Measurements from ENCODE around the gene TACR2. TPM values are rescaled to one million over a fixed set of nuclear protein-coding genes. Genes with fewer than 3 reads are reported as not detected.

Gene TACR2
- total RNA-seq, 1 experiment from 2014 or later = 0.26 TPM

- intact Hi-C loops (cut with micrococcal nuclease; ENCODE audit: unreplicated experiment) = loop anchor here (10.0 kb wide), 1 partner anchor 129 kb away; no protein-coding TSS in a partner anchor
These were observed 22.7 kb downstream of the TACR2 start for GRCh38 chr10:69394020-69394419.

DNA sequence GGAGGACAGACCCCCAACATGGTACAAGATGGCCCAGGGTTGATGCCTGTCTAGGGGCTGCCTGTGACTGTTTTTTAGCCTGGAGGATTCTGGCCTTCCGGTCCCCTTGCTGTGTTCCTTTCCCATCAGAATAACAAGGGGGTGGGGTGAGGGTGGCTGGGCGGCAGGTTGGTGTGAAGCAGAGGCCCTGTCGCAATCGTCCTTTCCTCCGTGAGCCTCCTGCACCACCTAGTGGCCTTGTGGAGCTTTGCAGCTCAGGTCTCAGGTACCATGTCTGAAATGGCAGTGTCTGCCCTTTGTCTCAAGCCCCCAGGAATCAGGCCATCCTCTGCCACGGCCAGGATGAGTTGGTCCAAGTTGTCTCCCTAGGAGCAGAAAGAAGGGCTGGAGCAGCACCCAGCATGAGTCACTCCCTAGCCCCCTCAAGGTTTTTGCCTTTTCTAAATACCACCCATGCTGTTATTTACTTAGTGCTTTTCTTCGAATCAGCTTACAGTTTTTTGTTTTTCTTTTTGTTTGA is 24.2 kb downstream of the TACR2 start:
- H3K4me1 Mint-ChIP-seq (ENCODE audit: low read depth, unreplicated experiment) = peaks cover 16% of the 10 kb centered on the region
- peak; percentile 97 for TF ChIP-seq CTCF (IDR thresholded peaks at IDR 0.05; ENCODE audit: unreplicated experiment)
- no peaks in the 10 kb centered on the region for H3K9me3 Mint-ChIP-seq (ENCODE audit: low read depth, unreplicated experiment)
- H3K36me3 Mint-ChIP-seq (ENCODE audit: insufficient read depth, unreplicated experiment) = peaks cover 28% of the 10 kb centered on the region
- CTCF ChIA-PET = interaction anchor here (0.5 to 1.9 kb wide), 13 partner anchors 15 to 194 kb away, joined by 3 to 10 read pairs (median 4); no protein-coding TSS in a partner anchor
- H3K4me3 Mint-ChIP-seq (ENCODE audit: low read depth, unreplicated experiment) = no peak overlapping the region
- intact Hi-C loops (cut with micrococcal nuclease; ENCODE audit: unreplicated experiment) = loop anchor here (1.0 to 10.0 kb wide), 3 partner anchors 59 to 155 kb away; no protein-coding TSS in a partner anchor
- DNase-seq = peak; percentile 90
- no peaks in the 10 kb centered on the region for H3K27me3 Mint-ChIP-seq (ENCODE audit: unreplicated experiment)
- no peak overlapping the region for H3K27ac Mint-ChIP-seq (ENCODE audit: unreplicated experiment)
- no TSS peak for BruUV-seq (replicated peaks)

More at GRCh38 chr10:69394020-69394419, 22.7 kb downstream of the TACR2 start:
- H3K4me1 Mint-ChIP-seq (ENCODE audit: low read depth, unreplicated experiment) = peaks cover 16% of the 10 kb centered on the region
- TF ChIP-seq CTCF (IDR thresholded peaks at IDR 0.05; ENCODE audit: unreplicated experiment) = no peak
- BruUV-seq (replicated peaks) = no TSS peak
- H3K4me3 Mint-ChIP-seq (ENCODE audit: low read depth, unreplicated experiment) = no peak overlapping the region
- H3K36me3 Mint-ChIP-seq (ENCODE audit: insufficient read depth, unreplicated experiment) = peaks cover 23% of the 10 kb centered on the region
- H3K27me3 Mint-ChIP-seq (ENCODE audit: unreplicated experiment) = no peaks in the 10 kb centered on the region
- CTCF ChIA-PET = no interaction called here
- H3K27ac Mint-ChIP-seq (ENCODE audit: unreplicated experiment) = no peak overlapping the region
- H3K9me3 Mint-ChIP-seq (ENCODE audit: low read depth, unreplicated experiment) = no peaks in the 10 kb centered on the region
- DNase-seq = no peak

- CTCF ChIA-PET = interaction anchor here (0.6 to 2.0 kb wide), 4 partner anchors 33 to 206 kb away, joined by 3 to 8 read pairs (median 6); no protein-coding TSS in a partner anchor
- intact Hi-C loops (cut with micrococcal nuclease; ENCODE audit: unreplicated experiment) = loop anchor here (10.0 kb wide), 1 partner anchor 126 kb away; no protein-coding TSS in a partner anchor
These were observed 25.6 kb downstream of the TACR2 start for GRCh38 chr10:69391158-69391557.

DNA sequence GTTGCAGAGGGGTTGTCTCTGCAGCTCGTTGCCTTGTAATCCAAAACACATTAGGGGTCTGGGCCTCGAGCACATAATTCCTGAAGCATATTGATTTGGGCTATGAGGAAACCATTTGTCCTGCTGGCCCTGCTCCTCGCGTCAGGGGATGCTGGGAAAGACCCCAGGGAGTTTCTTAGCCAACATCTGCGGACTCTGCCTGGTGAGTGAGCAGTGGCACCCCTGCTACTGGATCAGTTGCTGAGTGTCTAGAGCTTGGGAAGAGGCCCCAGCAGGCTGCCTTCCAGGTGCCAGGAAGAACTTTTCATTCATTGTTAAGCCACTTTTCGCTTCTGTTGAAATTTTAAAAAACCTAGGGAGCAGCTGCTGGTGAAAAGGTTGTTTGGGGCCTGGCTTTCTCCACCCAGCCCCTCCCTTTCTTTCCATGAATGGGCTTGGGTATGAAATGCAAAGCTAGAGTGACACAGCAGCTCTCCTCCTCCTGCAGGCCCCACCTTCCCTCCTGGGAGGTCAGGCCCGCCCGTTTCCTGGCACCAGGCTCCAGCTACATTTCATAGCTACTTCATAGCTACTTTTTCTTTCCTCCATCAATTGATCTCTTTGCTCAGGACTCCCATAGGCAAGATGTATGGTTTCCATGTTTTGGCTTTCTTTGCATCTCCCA is 26.8 kb downstream of the TACR2 start:
- Mint-ChIP-seq H3K27ac (ENCODE audit: unreplicated experiment) (no peak overlapping the region), H3K27me3 (ENCODE audit: unreplicated experiment) (no peaks in the 10 kb centered on the region), H3K4me1 (ENCODE audit: low read depth, unreplicated experiment) (peaks cover 16% of the 10 kb centered on the region), H3K9me3 (ENCODE audit: low read depth, unreplicated experiment) (no peaks in the 10 kb centered on the region), H3K4me3 (ENCODE audit: low read depth, unreplicated experiment) (no peak overlapping the region), H3K36me3 (ENCODE audit: insufficient read depth, unreplicated experiment) (peaks cover 31% of the 10 kb centered on the region)
- no TSS peak for BruUV-seq (replicated peaks)
- DNase-seq = peak; percentile 40
- no peak for TF ChIP-seq CTCF (IDR thresholded peaks at IDR 0.05; ENCODE audit: unreplicated experiment)
- CTCF ChIA-PET = interaction anchor here (0.8 to 2.0 kb wide), 3 partner anchors 57 to 167 kb away, joined by 4 to 9 read pairs (median 8); no protein-coding TSS in a partner anchor
- intact Hi-C loops (cut with micrococcal nuclease; ENCODE audit: unreplicated experiment) = loop anchor here (10.0 kb wide), 1 partner anchor 125 kb away; no protein-coding TSS in a partner anchor

More at GRCh38 chr10:69391158-69391557, 25.6 kb downstream of the TACR2 start:
- BruUV-seq (replicated peaks) = no TSS peak
- no peaks in the 10 kb centered on the region for H3K27me3 Mint-ChIP-seq (ENCODE audit: unreplicated experiment)
- peaks cover 31% of the 10 kb centered on the region for H3K36me3 Mint-ChIP-seq (ENCODE audit: insufficient read depth, unreplicated experiment)
- H3K4me3 Mint-ChIP-seq (ENCODE audit: low read depth, unreplicated experiment) = no peak overlapping the region
- peaks cover 16% of the 10 kb centered on the region for H3K4me1 Mint-ChIP-seq (ENCODE audit: low read depth, unreplicated experiment)
- no peak for TF ChIP-seq CTCF (IDR thresholded peaks at IDR 0.05; ENCODE audit: unreplicated experiment)
- H3K9me3 Mint-ChIP-seq (ENCODE audit: low read depth, unreplicated experiment) = no peaks in the 10 kb centered on the region
- DNase-seq = no peak
- no peak overlapping the region for H3K27ac Mint-ChIP-seq (ENCODE audit: unreplicated experiment)

Data from Calu3 (cell line).